Fibroblast of peridontal ligament (primary cell): ENCODE measurements around the gene FAH.
A peak's percentile ranks its signal among the peaks of the same experiment; 100 is the strongest.

ENCODE experiments used
- DNase-seq: peaks from one replicate; pipeline ENCODE4 v3.0.0-alpha.2; 2010; ENCODE audit errors: extremely low read depth

Gene FAH

GRCh38 chr15:80199869-80200268 lies 47.1 kb downstream of the FAH start:
- DNase-seq, result no peak

DNA sequence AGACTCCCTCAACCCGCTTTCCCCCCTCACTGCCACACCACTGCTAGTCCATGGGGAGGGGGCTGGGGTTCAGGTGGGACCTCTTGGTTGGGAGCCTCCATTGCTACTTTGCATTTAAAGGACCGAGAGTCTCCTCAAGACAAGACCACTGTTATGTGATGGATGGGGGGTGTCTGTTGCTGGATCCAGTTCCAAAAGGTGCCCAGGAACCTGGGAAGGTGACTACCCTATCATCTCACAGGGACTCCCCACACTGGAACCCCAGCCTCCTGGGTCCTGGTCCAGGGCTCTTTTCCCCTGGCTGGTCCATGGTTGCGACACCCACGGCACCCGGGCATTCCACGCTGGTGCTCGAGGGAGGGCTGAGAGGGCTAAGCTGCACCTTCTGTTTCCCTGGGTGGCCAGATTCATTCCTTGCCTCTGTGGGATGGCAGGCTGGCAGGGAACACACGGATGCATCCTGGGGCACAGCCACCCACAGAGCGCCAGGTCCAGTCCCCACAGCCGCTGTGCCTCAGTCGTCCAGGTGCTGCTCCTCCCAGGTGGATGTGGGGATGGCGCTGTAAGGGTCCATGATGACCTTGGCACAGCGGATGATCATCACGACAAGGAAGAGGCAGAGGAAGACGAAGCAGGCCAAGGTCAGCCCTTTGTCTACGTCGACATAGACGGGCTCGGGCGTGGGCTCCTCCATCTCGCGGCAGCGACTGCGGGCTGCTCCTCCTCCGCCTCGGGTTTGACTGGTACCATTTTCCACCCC lies 48.6 kb downstream of the FAH start:
- no peak for DNase-seq

DNA sequence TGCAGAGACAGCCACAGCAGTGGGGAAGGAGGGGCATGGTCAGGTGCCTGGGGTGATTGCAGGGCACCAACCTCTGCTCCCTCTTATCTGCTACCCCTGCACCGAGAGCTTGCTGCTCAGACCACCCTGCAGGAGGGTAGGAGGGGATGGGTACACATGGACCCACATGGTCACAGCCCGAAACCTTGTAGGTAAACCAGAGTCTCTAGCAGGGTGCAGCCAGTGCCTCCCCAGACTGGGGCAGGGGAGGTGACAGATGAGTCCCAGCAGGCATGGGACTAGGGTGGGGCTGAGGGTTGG lies 49.2 kb downstream of the FAH start:
- DNase-seq, result no peak

DNA sequence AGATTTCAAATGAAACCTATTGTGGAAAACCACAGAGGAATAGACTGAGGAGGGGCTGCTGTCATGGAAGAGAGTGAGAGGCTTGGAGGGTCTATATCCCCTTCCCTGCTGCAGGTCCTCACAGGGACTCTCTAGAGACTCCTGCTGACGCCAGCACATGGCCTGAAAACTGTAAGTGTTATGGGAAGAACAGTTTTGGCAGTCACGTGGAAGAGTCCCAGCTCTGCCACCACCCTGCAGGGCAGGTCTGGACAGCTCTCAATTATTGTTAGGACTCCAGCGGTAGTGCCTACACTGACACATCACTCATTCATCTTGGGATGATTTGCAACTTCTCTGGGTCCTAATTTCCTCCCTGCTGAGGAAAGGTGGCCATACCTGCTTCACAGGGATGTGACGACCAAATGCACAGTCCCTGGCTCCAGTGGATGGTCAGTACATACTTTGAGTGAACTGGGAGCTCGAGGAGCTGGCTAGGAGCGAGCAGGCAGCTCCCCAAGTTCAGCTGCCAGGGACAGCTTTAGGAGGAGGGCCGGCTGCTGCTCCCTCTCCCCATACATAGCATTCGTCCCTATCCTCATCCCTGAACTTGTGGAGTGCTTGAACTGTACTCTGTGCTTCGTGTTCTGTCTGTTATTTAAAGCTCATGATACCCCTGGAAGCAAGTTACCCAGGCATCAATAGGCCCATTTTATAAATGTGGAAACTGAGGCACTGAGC lies 50.0 kb downstream of the FAH start:
- DNase-seq, result no peak

- DNase-seq, result no peak
Measured at GRCh38 chr15:80203361-80203885, 50.6 kb downstream of the FAH start.

DNA sequence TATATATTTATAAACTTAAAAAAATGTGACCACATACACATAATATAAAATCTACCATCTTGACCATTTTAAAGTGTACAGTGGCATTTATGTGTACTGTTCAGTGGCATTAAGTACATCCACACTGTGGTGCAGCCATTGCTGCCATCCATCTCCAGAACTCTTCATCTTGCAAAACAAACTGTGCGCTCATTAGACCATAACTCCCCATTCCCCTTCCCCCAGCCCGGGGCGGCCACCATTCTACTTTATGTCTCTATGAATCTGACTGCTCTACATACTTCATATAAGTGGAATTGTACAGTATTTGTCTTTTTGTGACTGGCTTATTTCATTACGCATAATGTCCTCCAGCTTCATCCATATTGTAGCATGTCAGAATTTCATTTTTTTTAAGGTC lies 51.4 kb downstream of the FAH start:
- no peak for DNase-seq

- DNase-seq, result no peak
Measured at GRCh38 chr15:80207887-80208286, 55.1 kb downstream of the FAH start.

- no peak for DNase-seq
Measured at GRCh38 chr15:80208758-80209734, 56.2 kb downstream of the FAH start.

DNA sequence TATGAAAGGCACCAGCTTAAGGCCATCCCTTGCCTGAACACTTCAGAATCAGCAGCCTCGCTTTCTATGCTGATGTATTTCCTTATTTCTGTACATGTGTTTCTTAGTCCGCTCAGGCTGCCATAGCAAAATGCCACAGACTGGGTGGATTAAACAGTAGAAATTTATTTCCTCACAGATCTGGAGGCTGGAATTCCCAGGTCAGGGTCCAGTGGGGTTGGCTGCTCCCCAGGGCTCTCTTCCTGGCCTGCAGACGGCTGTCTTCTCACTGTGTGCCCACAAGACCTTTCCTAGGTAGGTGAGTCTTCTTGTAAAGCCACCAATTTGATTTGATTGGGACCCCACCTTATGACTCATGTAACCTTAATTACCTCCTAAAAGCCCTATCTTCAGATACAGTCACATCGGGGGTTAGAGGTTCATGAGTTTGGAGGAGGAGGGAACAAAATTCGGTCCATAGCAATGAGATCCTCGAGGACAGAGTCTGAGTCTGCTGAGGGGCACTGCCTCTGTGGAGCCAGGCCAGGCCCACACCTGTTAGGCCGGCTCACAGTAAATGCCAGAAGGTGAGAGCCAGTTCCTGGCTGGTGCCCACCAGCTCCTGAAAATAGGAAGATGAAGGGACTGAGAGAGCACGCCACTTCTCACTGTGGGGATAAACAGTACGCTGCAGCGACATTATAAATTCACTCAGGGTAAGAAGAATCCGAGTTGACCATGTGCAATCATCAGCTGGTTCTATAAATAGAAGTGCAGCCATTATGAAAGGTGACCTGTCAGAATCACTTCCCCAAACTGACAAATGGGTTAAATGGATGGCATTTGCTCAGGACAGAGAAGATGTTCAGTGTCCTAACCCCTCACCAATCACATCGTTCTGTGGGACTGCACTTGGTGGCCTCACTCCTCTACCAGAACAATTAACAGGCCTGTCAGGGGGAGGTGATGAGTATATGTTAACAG lies 58.1 kb downstream of the FAH start:
- DNase-seq, result no peak

DNA sequence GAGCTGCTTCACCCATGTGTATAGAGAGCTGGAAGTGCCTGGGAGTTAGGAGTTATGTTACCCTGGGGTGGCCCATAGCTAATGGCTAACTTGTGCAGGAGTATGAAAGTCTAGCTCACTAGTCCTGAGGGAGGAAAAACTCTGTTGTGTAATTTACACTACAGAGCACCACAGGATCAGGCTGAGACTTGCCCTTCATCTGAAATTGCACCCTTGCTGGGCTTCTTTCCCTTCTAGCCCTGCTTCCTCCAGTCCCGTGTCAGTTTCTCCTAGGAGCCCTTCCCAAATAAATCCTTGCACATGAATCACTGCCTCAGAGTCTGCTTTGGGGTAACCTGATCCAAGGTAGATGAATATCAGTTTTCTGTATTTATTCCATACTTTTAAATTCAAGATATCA lies 59.2 kb downstream of the FAH start:
- DNase-seq, result no peak

DNA sequence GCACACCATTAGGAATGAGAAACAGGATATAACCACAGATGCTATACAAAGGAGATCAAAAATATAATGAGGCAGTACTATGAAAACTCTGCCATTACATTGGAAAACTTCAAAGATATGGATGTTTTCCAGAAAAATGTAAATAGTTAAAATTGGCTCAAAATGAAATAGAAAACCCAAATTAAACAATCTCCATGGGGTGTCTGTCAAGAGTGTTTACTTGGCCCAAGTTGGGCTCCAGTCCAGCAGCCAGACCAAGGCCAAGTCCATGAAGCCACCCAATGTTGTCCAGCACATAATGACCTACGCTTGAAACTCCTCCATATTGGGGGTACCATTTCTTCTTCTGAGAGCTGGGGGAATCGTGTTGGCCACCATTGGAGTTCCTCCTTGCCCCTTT lies 62.1 kb downstream of the FAH start:
- no peak for DNase-seq

- DNase-seq, result no peak
Measured at GRCh38 chr15:80216141-80216540, 63.3 kb downstream of the FAH start.

GRCh38 chr15:80216911-80217310 lies 64.1 kb downstream of the FAH start:
- DNase-seq, result no peak

DNA sequence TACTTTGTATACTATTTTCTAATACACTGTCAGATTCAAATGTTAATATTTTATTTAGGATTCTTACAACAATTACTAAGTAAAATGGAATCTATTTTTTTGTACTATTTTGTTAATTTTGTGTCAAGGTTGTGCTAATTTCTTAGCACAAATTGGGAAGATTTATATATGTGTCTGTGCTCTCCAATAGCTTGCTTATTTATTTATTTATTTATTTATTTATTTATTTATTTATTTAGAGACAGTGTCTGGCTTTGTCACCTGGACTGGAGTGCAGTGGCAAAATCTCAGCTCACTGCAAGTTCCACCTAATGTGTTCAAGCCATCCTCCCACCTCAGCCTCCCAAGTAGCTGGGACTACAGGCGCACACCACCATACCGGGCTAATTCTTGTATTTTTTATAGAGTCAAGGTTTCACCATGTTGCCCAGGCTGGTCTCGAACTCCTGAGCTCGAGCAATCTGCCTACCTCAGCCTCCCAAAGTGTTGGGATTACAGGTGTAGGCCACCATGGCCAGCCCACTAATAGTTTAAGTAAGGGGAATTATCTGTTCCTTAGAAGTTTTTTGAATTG lies 64.6 kb downstream of the FAH start:
- DNase-seq, result no peak

DNA sequence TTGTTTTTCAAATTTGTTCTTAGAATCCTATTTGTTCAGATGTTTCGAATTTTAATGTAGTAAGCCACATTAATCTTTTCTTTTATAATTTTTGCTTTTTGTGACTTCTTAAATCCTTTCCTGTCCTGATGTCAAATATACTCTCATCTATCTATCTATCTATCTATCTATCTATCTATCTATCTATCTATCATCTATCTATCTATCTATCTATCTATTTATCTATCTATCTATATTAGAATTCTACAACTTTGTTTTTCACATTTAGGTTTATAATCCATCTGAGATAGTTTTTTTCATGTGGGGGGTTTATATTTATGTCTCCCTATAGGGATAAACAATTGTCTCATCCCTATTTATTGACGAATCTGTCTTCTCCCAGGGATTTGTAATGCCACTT lies 67.2 kb downstream of the FAH start:
- DNase-seq, result no peak

- no peak for DNase-seq
Measured at GRCh38 chr15:80228959-80229610, 76.3 kb downstream of the FAH start.

GRCh38 chr15:80231371-80231770 lies 78.6 kb downstream of the FAH start:
- no peak for DNase-seq

GRCh38 chr15:80233581-80233980 lies 80.8 kb downstream of the FAH start:
- DNase-seq, result no peak

- DNase-seq, result peak; percentile 9
Measured at GRCh38 chr15:80234883-80235282, 82.1 kb downstream of the FAH start.
